ENCODE data around the gene ANKRD30A. TPM values are rescaled to one million over a fixed set of nuclear protein-coding genes. Genes with fewer than 3 reads are reported as not detected.

Gene ANKRD30A
- total RNA-seq, 1 experiment from 2014 or later = not detected

- Histone ChIP-seq H3K4me1 (ENCODE audit: insufficient read depth, low read length, poor library complexity, severe bottlenecking) (no peaks in the 10 kb centered on the region), H3K4me3 (ENCODE audit: low read depth, low read length, poor library complexity, severe bottlenecking) (no peak overlapping the region), H3K27ac (ENCODE audit: low read depth, low read length, poor library complexity, severe bottlenecking) (no peak overlapping the region), H3K36me3 (ENCODE audit: insufficient read depth, low read length, poor library complexity, severe bottlenecking) (no peaks in the 10 kb centered on the region), H3K27me3 (replicated peaks; ENCODE audit: insufficient read depth, low read depth, low read length, poor library complexity) (no peaks in the 10 kb centered on the region), H3K9me3 (ENCODE audit: low read depth, low read length, poor library complexity, severe bottlenecking) (no peaks in the 10 kb centered on the region)
- intact Hi-C loops (cut with micrococcal nuclease; ENCODE audit: unreplicated experiment) = no loop called here
- DNase-seq (ENCODE audit: low spot score) = no peak
- ChIA-PET POLR2A (ENCODE audit: low non-redundant PET) (no interaction called here), CTCF (no interaction called here)
- TF ChIP-seq EZH2 (IDR thresholded peaks at IDR 0.05; ENCODE audit: borderline replicate concordance, low read depth, low read length, poor library complexity, severe bottlenecking) = no peak
- TF ChIP-seq, protein P1, sequence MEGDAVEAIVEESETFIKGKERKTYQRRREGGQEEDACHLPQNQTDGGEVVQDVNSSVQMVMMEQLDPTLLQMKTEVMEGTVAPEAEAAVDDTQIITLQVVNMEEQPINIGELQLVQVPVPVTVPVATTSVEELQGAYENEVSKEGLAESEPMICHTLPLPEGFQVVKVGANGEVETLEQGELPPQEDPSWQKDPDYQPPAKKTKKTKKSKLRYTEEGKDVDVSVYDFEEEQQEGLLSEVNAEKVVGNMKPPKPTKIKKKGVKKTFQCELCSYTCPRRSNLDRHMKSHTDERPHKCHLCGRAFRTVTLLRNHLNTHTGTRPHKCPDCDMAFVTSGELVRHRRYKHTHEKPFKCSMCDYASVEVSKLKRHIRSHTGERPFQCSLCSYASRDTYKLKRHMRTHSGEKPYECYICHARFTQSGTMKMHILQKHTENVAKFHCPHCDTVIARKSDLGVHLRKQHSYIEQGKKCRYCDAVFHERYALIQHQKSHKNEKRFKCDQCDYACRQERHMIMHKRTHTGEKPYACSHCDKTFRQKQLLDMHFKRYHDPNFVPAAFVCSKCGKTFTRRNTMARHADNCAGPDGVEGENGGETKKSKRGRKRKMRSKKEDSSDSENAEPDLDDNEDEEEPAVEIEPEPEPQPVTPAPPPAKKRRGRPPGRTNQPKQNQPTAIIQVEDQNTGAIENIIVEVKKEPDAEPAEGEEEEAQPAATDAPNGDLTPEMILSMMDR (conservative IDR thresholded peaks at IDR 0.05; ENCODE audit: low read depth, low read length) = no peak
- no TSS peak for BruUV-seq (replicated peaks)
Measured at GRCh38 chr10:37206132-37206531, 80.7 kb downstream of the ANKRD30A start.

DNA sequence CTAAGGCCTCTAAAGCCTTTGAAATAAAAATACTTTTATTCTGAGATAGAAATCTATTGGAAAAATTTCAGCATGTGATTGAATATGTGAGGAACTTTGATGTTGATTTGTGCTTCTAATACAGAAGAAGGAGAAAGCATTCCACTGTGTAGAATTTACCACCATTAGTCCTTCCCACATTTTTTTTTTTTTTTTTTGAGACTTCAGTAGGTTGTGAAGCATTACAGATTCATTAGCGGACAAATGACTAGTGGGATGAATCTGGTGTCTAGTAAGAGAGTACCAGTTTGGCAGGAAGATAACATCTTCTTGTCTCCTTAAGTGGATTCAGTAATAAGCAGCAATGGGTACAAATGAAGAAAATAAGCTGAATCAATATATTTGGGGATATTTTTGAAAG, 95.5 kb downstream of the ANKRD30A start:
- BruUV-seq (replicated peaks) = no TSS peak
- H3K4me3 ChIP-seq (ENCODE audit: low read depth, low read length, poor library complexity, severe bottlenecking) = no peak overlapping the region
- ChIA-PET POLR2A (ENCODE audit: low non-redundant PET) (no interaction called here), CTCF (no interaction called here)
- no peaks in the 10 kb centered on the region for H3K36me3 ChIP-seq (ENCODE audit: insufficient read depth, low read length, poor library complexity, severe bottlenecking)
- DNase-seq (ENCODE audit: low spot score) = no peak
- no peaks in the 10 kb centered on the region for H3K9me3 ChIP-seq (ENCODE audit: low read depth, low read length, poor library complexity, severe bottlenecking)
- intact Hi-C loops (cut with micrococcal nuclease; ENCODE audit: unreplicated experiment) = no loop called here
- TF ChIP-seq, protein P1 (conservative IDR thresholded peaks at IDR 0.05; ENCODE audit: low read depth, low read length) = no peak
- TF ChIP-seq EZH2 (IDR thresholded peaks at IDR 0.05; ENCODE audit: borderline replicate concordance, low read depth, low read length, poor library complexity, severe bottlenecking) = no peak
- no peaks in the 10 kb centered on the region for H3K4me1 ChIP-seq (ENCODE audit: insufficient read depth, low read length, poor library complexity, severe bottlenecking)
- no peaks in the 10 kb centered on the region for H3K27me3 ChIP-seq (replicated peaks; ENCODE audit: insufficient read depth, low read depth, low read length, poor library complexity)
- no peak overlapping the region for H3K27ac ChIP-seq (ENCODE audit: low read depth, low read length, poor library complexity, severe bottlenecking)

GRCh38 chr10:37222046-37222445, 96.6 kb downstream of the ANKRD30A start:
- no peak for DNase-seq (ENCODE audit: low spot score)
- H3K36me3 ChIP-seq (ENCODE audit: insufficient read depth, low read length, poor library complexity, severe bottlenecking) = no peaks in the 10 kb centered on the region
- no peaks in the 10 kb centered on the region for H3K27me3 ChIP-seq (replicated peaks; ENCODE audit: insufficient read depth, low read depth, low read length, poor library complexity)

More at GRCh38 chr10:37222046-37222445, 96.6 kb downstream of the ANKRD30A start:
- BruUV-seq (replicated peaks) = no TSS peak
- Histone ChIP-seq H3K4me1 (ENCODE audit: insufficient read depth, low read length, poor library complexity, severe bottlenecking) (no peaks in the 10 kb centered on the region), H3K9me3 (ENCODE audit: low read depth, low read length, poor library complexity, severe bottlenecking) (no peaks in the 10 kb centered on the region), H3K27ac (ENCODE audit: low read depth, low read length, poor library complexity, severe bottlenecking) (no peak overlapping the region), H3K4me3 (ENCODE audit: low read depth, low read length, poor library complexity, severe bottlenecking) (no peak overlapping the region)
- POLR2A ChIA-PET (ENCODE audit: low non-redundant PET) = no interaction called here
- intact Hi-C loops (cut with micrococcal nuclease; ENCODE audit: unreplicated experiment) = no loop called here
- TF ChIP-seq EZH2 (IDR thresholded peaks at IDR 0.05; ENCODE audit: borderline replicate concordance, low read depth, low read length, poor library complexity, severe bottlenecking) = no peak
- TF ChIP-seq, protein P1 (conservative IDR thresholded peaks at IDR 0.05; ENCODE audit: low read depth, low read length) = no peak
- CTCF ChIA-PET = no interaction called here

Measured in A673 (cell line).